Placental epithelial cell (primary cell): Measurements from ENCODE around the gene TLK2. TPM values are rescaled to one million over a fixed set of nuclear protein-coding genes. Genes with fewer than 3 reads are reported as not detected.

Experiments
- small RNA-seq: library from RNA; depleted of rRNA; stranded (forward); fragments of <200 nt; gene quantifications from one replicate; pipeline ENCODE3, GENCODE V24; 2012
- total RNA-seq: library from RNA; depleted of rRNA; stranded (reverse); fragments of >200 nt; gene quantifications from 2 replicates; pipeline ENCODE4 v1.2.3, GENCODE V29; 2012

The TLK2 gene
- total RNA-seq = 29.8 and 33.4 TPM in 2 replicates

GRCh38 chr17:62478424-62478879, at the start of gene TLK2:
TLK2 (plus strand) TSS chr17:62478825; CDS start chr17:62481126, 2,301 bp downstream.

GRCh38 chr17:62627219-62627903, 148.7 kb downstream of the TLK2 start, which contains the start of gene MRC2:
MRC2 (plus strand) TSS chr17:62627670; CDS start chr17:62627803, 133 bp downstream.

Small RNA genes lying within 50 kb of the gene (small RNA-seq; reads per million reads assigned to genes)
- not detected for gene RF00019

Other genes starting within 250 kb of the TLK2 start
- not detected in 2 replicates for gene EFCAB3, start 98.3 kb upstream of the TLK2 start, total RNA-seq
- 11.8 and 19.8 TPM in 2 replicates for gene METTL2A, start 54.9 kb upstream of the TLK2 start, total RNA-seq
- 9.0 and 18.8 TPM in 2 replicates for gene MRC2, start 148.8 kb downstream of the TLK2 start, total RNA-seq